Epithelial cell of proximal tubule (primary cell): Measurements from ENCODE around the gene TMEFF1. TPM values are rescaled to one million over a fixed set of nuclear protein-coding genes. Genes with fewer than 3 reads are reported as not detected.

ENCODE experiments used
- DNase-seq: peaks from one replicate; pipeline ENCODE4 v3.0.0-alpha.2; 2011; ENCODE audit warnings: low read depth
- H3K4me3 ChIP-seq: 2 replicates; pipeline ENCODE4 v1.5.1; 2011; ENCODE audit warnings: low read depth, mild to moderate bottlenecking, low read length
- CTCF ChIP-seq: conservative IDR thresholded peaks from 2 replicates; pipeline ENCODE4 v1.5.1; 2012; ENCODE audit warnings: low read depth, mild to moderate bottlenecking, low read length
- total RNA-seq: library from RNA; depleted of rRNA; stranded (reverse); fragments of >200 nt; gene quantifications from 2 replicates; pipeline ENCODE4 v1.2.3, GENCODE V29; 2015

Gene TMEFF1
- total RNA-seq, 1 donor from 2014 or later: 7.8 TPM

GRCh38 chr9:100602342-100602801, 129.4 kb downstream of the TMEFF1 start:
- no peak overlapping the region for H3K4me3 ChIP-seq
- peak; percentile 41 for DNase-seq
- peak; percentile 84 for TF ChIP-seq CTCF

GRCh38 chr9:100605405-100605804, 132.5 kb downstream of the TMEFF1 start:
- no peak for DNase-seq
- no peak overlapping the region for H3K4me3 ChIP-seq
- TF ChIP-seq CTCF: no peak

- no peak for DNase-seq
These were observed 146.2 kb downstream of the TMEFF1 start for GRCh38 chr9:100619194-100619593.

GRCh38 chr9:100619665-100620064, 146.7 kb downstream of the TMEFF1 start:
- TF ChIP-seq CTCF: no peak
- no peak overlapping the region for H3K4me3 ChIP-seq
- no peak for DNase-seq

More at GRCh38 chr9:100619194-100619593, 146.2 kb downstream of the TMEFF1 start:
- TF ChIP-seq CTCF: no peak
- no peak overlapping the region for H3K4me3 ChIP-seq

GRCh38 chr9:100623969-100624368, 151.0 kb downstream of the TMEFF1 start:
- TF ChIP-seq CTCF: no peak
- no peak for DNase-seq
- no peak overlapping the region for H3K4me3 ChIP-seq

- no peak for TF ChIP-seq CTCF
- DNase-seq: no peak
- H3K4me3 ChIP-seq: no peak overlapping the region
These were observed 154.0 kb downstream of the TMEFF1 start for GRCh38 chr9:100626949-100627348.

Other genes starting within 250 kb of the TMEFF1 start
- gene TEX10, start 120.2 kb upstream of the TMEFF1 start, total RNA-seq: 25.9 and 42.6 TPM in 2 replicates
- 74.4 and 105 TPM in 2 replicates for gene MSANTD3, start 46.0 kb upstream of the TMEFF1 start, total RNA-seq
- 0.36 and 0.98 TPM in 2 replicates for gene CAVIN4, start 104.9 kb downstream of the TMEFF1 start, total RNA-seq